K562 (cell line): ENCODE results near the gene CCDC78. TPM values are rescaled to one million over a fixed set of nuclear protein-coding genes. Genes with fewer than 3 reads are reported as not detected.

ENCODE experiments used
- ATAC-seq: fragments of 200-7000 bp; cut with Tn5 transposase; 3 replicates; pipeline ENCODE4 v1.9.1; 2020; ENCODE audit warnings: moderate library complexity
- BruUV-seq: library from RNA; stranded (reverse); fragments of 400-500 nt; replicated peaks from 2 replicates; lab custom pipeline; 2021; lab: Mats Ljungman, UMichigan
- CTCF ChIA-PET: fragments of 300-600 bp; formaldehyde crosslinking; extraction: SDS; loops from one replicate; lab custom pipeline; 2021; ENCODE audit warnings: low intra/inter-chr PET ratio; lab: Yijun Ruan, JAX
- POLR2A ChIA-PET: fragments of 300-600, 350-650 bp; sonication (Branson Sonifier 250); formaldehyde crosslinking; extraction: SDS; loops from one replicate; lab custom pipeline; 2021; ENCODE audit warnings: antibody characterized with exemption, inconsistent platforms; lab: Yijun Ruan, JAX
- DNase-seq, 4 experiments: peaks; one replicate each; pipeline versions ENCODE4 v3.0.0 to v3.0.0-alpha.2; 2011 to 2018; ENCODE audit warnings: low spot score in 3 of 4, mixed read lengths in 3 of 4; ENCODE audit errors: extremely low read depth in 1 of 4
- FAIRE-seq: peaks from 2 replicates; lab custom pipeline; 2011; peaks lifted over from hg19 to GRCh38; lab: Jason Lieb, UNC
- H2AFZ ChIP-seq: 2 replicates; pipeline ENCODE4 v1.6.0; 2011; ENCODE audit warnings: low read depth, low read length, control low read depth, inconsistent platforms
- H3K27ac ChIP-seq: fragments of 200-600 bp; 3 replicates; pipeline ENCODE4 v1.8.0; 2011; ENCODE audit warnings: low read depth, mild to moderate bottlenecking, control low read depth, inconsistent platforms, low read length, moderate library complexity, mixed read lengths; ENCODE audit errors: extremely low read depth
- H3K27me3 ChIP-seq, 2 experiments: fragments of 300-600 bp in 1 of 2; 2 replicates in 1 of 2; 3 replicates in 1 of 2; pipeline versions ENCODE4 v1.6.0 to v1.8.0; 2011; ENCODE audit warnings: inconsistent platforms in 2 of 2, low read length in 2 of 2, mild to moderate bottlenecking in 1 of 2, mixed read lengths in 1 of 2, moderate library complexity in 1 of 2; ENCODE audit not compliant: control insufficient read depth in 2 of 2, insufficient read depth in 2 of 2
- H3K36me3 ChIP-seq: fragments of 300-600 bp; 3 replicates; pipeline ENCODE4 v1.8.0; 2011; ENCODE audit warnings: mild to moderate bottlenecking, low read length, inconsistent platforms; ENCODE audit not compliant: control insufficient read depth, insufficient read depth
- H3K4me1 ChIP-seq, 2 experiments: fragments of 200-600 bp in 1 of 2; replicated peaks in 1 of 2; 2 replicates in 1 of 2; 3 replicates in 1 of 2; pipeline versions ENCODE4 v1.5.1 to v1.8.0; 2011; ENCODE audit warnings: inconsistent platforms in 2 of 2, low read length in 2 of 2, mild to moderate bottlenecking in 1 of 2, mixed read lengths in 1 of 2, moderate library complexity in 1 of 2; ENCODE audit not compliant: control insufficient read depth in 2 of 2, insufficient read depth in 2 of 2
- H3K4me2 ChIP-seq: 2 replicates; pipeline ENCODE4 v1.6.1; 2011; ENCODE audit warnings: low read length, control low read depth, inconsistent platforms, mixed read lengths; ENCODE audit not compliant: insufficient read depth
- H3K4me3 ChIP-seq: fragments of 200-600 bp; sonication (generic), shearing (Covaris generic); 2 replicates; pipeline ENCODE4 v1.5.1; 2016; ENCODE audit warnings: control low read depth, inconsistent platforms
- H3K79me2 ChIP-seq: fragments of 200-600 bp; 3 replicates; pipeline ENCODE4 v1.8.0; 2011; ENCODE audit warnings: low read length, inconsistent platforms; ENCODE audit not compliant: control insufficient read depth, insufficient read depth
- H3K9ac ChIP-seq, 2 experiments: 2 replicates each; pipeline versions ENCODE4 v1.6.0 to v1.6.1; 2011; ENCODE audit warnings: low read depth in 2 of 2, low read length in 2 of 2, control low read depth in 1 of 2, inconsistent platforms in 1 of 2, mild to moderate bottlenecking in 1 of 2, mixed read lengths in 1 of 2; ENCODE audit not compliant: insufficient read depth in 1 of 2
- H3K9me1 ChIP-seq: one replicate; pipeline ENCODE4 v1.6.0; 2011; ENCODE audit warnings: inconsistent platforms, mild to moderate bottlenecking, low read length, moderate library complexity; ENCODE audit not compliant: control insufficient read depth, insufficient read depth
- H3K9me3 ChIP-seq: replicated peaks from 2 replicates; pipeline ENCODE4 v1.5.1; 2011; ENCODE audit warnings: low read depth, low read length, inconsistent platforms; ENCODE audit not compliant: control insufficient read depth, insufficient read depth
- H4K20me1 ChIP-seq: replicated peaks from 2 replicates; pipeline ENCODE4 v1.6.1; 2011; ENCODE audit warnings: low read length, inconsistent platforms, mixed read lengths; ENCODE audit not compliant: control insufficient read depth, insufficient read depth
- HMG20B ChIP-seq: fragments of 250-450 bp; sonication (Bioruptor Pico); IDR thresholded peaks from 2 replicates; pipeline ENCODE4 v1.5.0; 2021; ENCODE audit warnings: mild to moderate bottlenecking
- PHTF2 ChIP-seq: fragments of 250-450 bp; sonication (Bioruptor Pico); IDR thresholded peaks from 2 replicates; pipeline ENCODE4 v1.5.0; 2021; ENCODE audit warnings: mild to moderate bottlenecking
- RAD51 ChIP-seq: fragments of 450-650 bp; IDR thresholded peaks from 2 replicates; pipeline ENCODE4 v1.7.1; 2016; ENCODE audit warnings: low read depth, mild to moderate bottlenecking, borderline replicate concordance
- TOE1 ChIP-seq, 2 experiments: fragments of 450-650 bp in 1 of 2; sonication (generic) in 1 of 2; formaldehyde crosslinking in 1 of 2; IDR thresholded peaks; 2 replicates each; pipeline versions ENCODE4 v1.7.1 to v1.8.0; 2016 to 2022; ENCODE audit warnings: borderline replicate concordance in 2 of 2, mild to moderate bottlenecking in 2 of 2, antibody characterized with exemption in 1 of 2, inconsistent platforms in 1 of 2, low read depth in 1 of 2, missing genetic modification reagents in 1 of 2, moderate library complexity in 1 of 2
- ZBTB7A ChIP-seq: IDR thresholded peaks from 2 replicates; pipeline ENCODE4 v1.6.1; 2011; ENCODE audit warnings: low read depth, mild to moderate bottlenecking, low read length, moderate library complexity, borderline replicate concordance; ENCODE audit not compliant: control insufficient read depth
- ZNF212 ChIP-seq: fragments of 450-650 bp; formaldehyde crosslinking; IDR thresholded peaks from 2 replicates; pipeline ENCODE4 v1.4.0; 2020; ENCODE audit warnings: mild to moderate bottlenecking
- WGBS: fragments of 100-300 bp; shearing (Covaris generic); methylation state at CpG from one replicate; pipeline ENCODE4 v1.1.6; 2016; ENCODE audit warnings: low coverage, mixed read lengths; ENCODE audit not compliant: insufficient coverage; ENCODE audit errors: missing lambda C conversion rate; 5-methylcytosine and 5-hydroxymethylcytosine counted together
- in situ Hi-C: fragments of 300-500 bp; cut with MboI; formaldehyde crosslinking; loops from 4 replicates; pipeline ENCODE4 v1.15.0; 2018; ENCODE audit warnings: inconsistent platforms, mixed read lengths
- intact Hi-C: fragments of 100-400 bp; cut with micrococcal nuclease; formaldehyde crosslinking; loops from 2 replicates; pipeline ENCODE4 v1.14.2; 2022
- polyA plus RNA-seq, 8 experiments: library from polyadenylated mRNA; depleted of rRNA in 4 of 8; stranded (reverse) in 5 of 8; unstranded in 3 of 8; fragments of >200 nt; fragmentation: Nextera tagmentation in 2 of 8; fragmentation: Illumina TruSeq in 1 of 8; extraction: Ambion mirVana in 2 of 8; extraction: Trizol in 1 of 8; gene quantifications; 2 replicates each; pipeline versions ENCODE4 v1.2.1 to v1.2.3, GENCODE V29; 2011 to 2014; ENCODE audit warnings: inconsistent platforms in 1 of 8, missing spikeins in 1 of 8
- total RNA-seq, 7 experiments: library from RNA; depleted of rRNA in 6 of 7; stranded (reverse); fragments of >200 nt in 6 of 7; fragmentation: Illumina TruSeq in 2 of 7; extraction: Trizol in 2 of 7; gene quantifications; 2 replicates each; pipeline versions ENCODE4 v1.2.1 to v1.2.3, GENCODE V29; 2011 to 2021; ENCODE audit warnings: low replicate concordance in 1 of 7
- TF ChIP-seq, protein P1 (sequence below): fragments of 250-450 bp; sonication (Bioruptor Pico); IDR thresholded peaks from 2 replicates; pipeline ENCODE4 v1.4.0; 2020; ENCODE audit warnings: mild to moderate bottlenecking, moderate library complexity, borderline replicate concordance
- TF ChIP-seq, protein P2 (sequence below): fragments of 450-650 bp; IDR thresholded peaks from 2 replicates; pipeline ENCODE4 v1.6.1; 2017; ENCODE audit warnings: antibody characterized with exemption, mild to moderate bottlenecking
- TF ChIP-seq, protein P3 (sequence below): fragments of 450-650 bp; formaldehyde crosslinking; IDR thresholded peaks from 2 replicates; pipeline ENCODE4 v1.4.0; 2020; ENCODE audit warnings: mild to moderate bottlenecking, mixed read lengths

Gene CCDC78
- total and polyA plus RNA-seq, 9 of the 15 experiments (the other 6 are each of a cell fraction or from before 2014, with no cell fraction given): 0.24 to 17.7 (median 2.9) TPM

GRCh38 chr16:692356-693108, 33.7 kb downstream of the CCDC78 start:
- H3K36me3 ChIP-seq: peaks cover 12% of the 10 kb centered on the region; the same call in 2 of the 3 replicates
- H3K4me2 ChIP-seq: no peak overlapping the region
- no peak overlapping the region for H3K9ac ChIP-seq
- no peaks in the 10 kb centered on the region for H3K9me3 ChIP-seq
- H2AFZ ChIP-seq: no peak overlapping the region
- 42% methylated on average over 9 of the region's 10 CpGs for WGBS
- in situ Hi-C loops (no loop called here), intact Hi-C loops (no loop called here)
- ATAC-seq: no peak
- no peaks in the 10 kb centered on the region for H4K20me1 ChIP-seq
- H3K4me1 ChIP-seq: peaks cover 12 to 77% of the 10 kb centered on the region in 2 experiments
- H3K27me3 ChIP-seq: no peaks in the 10 kb centered on the region
- ChIA-PET CTCF (no interaction called here), POLR2A (interaction anchor here (0.9 kb wide), 1 partner anchor 14 kb away, joined by 3 read pairs; no protein-coding TSS in a partner anchor)
- H3K79me2 ChIP-seq: peaks cover 17% of the 10 kb centered on the region; the same call in 2 of the 3 replicates
- peak; percentile 57 for FAIRE-seq
- H3K4me3 ChIP-seq: no peak overlapping the region
- BruUV-seq: no TSS peak
- no peak overlapping the region for H3K27ac ChIP-seq
- peaks cover 5% of the 10 kb centered on the region for H3K9me1 ChIP-seq
- DNase-seq: peak in 1 of 4 experiments; percentile 7
- TF ChIP-seq HMG20B (CRISPR knock-in tag) (no peak), TOE1 (IDR thresholded peaks at IDR 0.05; ENCODE audit: borderline replicate concordance) (peak; percentile 30; the same call in 1 of the 2 replicates), TOE1 (CRISPR knock-in tag; IDR thresholded peaks at IDR 0.05; ENCODE audit: borderline replicate concordance, low read depth) (no peak), RAD51 (peak; percentile 68), ZNF212 (CRISPR knock-in tag) (no peak), PHTF2 (no peak), ZBTB7A (peak; percentile 45; the same call in 1 of the 2 replicates)
- TF ChIP-seq, protein P1, sequence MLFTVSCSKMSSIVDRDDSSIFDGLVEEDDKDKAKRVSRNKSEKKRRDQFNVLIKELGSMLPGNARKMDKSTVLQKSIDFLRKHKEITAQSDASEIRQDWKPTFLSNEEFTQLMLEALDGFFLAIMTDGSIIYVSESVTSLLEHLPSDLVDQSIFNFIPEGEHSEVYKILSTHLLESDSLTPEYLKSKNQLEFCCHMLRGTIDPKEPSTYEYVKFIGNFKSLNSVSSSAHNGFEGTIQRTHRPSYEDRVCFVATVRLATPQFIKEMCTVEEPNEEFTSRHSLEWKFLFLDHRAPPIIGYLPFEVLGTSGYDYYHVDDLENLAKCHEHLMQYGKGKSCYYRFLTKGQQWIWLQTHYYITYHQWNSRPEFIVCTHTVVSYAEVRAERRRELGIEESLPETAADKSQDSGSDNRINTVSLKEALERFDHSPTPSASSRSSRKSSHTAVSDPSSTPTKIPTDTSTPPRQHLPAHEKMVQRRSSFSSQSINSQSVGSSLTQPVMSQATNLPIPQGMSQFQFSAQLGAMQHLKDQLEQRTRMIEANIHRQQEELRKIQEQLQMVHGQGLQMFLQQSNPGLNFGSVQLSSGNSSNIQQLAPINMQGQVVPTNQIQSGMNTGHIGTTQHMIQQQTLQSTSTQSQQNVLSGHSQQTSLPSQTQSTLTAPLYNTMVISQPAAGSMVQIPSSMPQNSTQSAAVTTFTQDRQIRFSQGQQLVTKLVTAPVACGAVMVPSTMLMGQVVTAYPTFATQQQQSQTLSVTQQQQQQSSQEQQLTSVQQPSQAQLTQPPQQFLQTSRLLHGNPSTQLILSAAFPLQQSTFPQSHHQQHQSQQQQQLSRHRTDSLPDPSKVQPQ (CRISPR knock-in tag): no peak
- TF ChIP-seq, protein P2, sequence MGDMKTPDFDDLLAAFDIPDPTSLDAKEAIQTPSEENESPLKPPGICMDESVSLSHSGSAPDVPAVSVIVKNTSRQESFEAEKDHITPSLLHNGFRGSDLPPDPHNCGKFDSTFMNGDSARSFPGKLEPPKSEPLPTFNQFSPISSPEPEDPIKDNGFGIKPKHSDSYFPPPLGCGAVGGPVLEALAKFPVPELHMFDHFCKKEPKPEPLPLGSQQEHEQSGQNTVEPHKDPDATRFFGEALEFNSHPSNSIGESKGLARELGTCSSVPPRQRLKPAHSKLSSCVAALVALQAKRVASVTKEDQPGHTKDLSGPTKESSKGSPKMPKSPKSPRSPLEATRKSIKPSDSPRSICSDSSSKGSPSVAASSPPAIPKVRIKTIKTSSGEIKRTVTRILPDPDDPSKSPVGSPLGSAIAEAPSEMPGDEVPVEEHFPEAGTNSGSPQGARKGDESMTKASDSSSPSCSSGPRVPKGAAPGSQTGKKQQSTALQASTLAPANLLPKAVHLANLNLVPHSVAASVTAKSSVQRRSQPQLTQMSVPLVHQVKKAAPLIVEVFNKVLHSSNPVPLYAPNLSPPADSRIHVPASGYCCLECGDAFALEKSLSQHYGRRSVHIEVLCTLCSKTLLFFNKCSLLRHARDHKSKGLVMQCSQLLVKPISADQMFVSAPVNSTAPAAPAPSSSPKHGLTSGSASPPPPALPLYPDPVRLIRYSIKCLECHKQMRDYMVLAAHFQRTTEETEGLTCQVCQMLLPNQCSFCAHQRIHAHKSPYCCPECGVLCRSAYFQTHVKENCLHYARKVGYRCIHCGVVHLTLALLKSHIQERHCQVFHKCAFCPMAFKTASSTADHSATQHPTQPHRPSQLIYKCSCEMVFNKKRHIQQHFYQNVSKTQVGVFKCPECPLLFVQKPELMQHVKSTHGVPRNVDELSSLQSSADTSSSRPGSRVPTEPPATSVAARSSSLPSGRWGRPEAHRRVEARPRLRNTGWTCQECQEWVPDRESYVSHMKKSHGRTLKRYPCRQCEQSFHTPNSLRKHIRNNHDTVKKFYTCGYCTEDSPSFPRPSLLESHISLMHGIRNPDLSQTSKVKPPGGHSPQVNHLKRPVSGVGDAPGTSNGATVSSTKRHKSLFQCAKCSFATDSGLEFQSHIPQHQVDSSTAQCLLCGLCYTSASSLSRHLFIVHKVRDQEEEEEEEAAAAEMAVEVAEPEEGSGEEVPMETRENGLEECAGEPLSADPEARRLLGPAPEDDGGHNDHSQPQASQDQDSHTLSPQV: no peak
- TF ChIP-seq, protein P3, sequence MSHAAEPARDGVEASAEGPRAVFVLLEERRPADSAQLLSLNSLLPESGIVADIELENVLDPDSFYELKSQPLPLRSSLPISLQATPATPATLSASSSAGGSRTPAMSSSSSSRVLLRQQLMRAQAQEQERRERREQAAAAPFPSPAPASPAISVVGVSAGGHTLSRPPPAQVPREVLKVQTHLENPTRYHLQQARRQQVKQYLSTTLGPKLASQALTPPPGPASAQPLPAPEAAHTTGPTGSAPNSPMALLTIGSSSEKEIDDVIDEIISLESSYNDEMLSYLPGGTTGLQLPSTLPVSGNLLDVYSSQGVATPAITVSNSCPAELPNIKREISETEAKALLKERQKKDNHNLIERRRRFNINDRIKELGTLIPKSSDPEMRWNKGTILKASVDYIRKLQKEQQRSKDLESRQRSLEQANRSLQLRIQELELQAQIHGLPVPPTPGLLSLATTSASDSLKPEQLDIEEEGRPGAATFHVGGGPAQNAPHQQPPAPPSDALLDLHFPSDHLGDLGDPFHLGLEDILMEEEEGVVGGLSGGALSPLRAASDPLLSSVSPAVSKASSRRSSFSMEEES (CRISPR knock-in tag): peak; percentile 87
